Esophagus (tissue), 2 donors: ENCODE measurements around the gene ARSB. TPM values are rescaled to one million over a fixed set of nuclear protein-coding genes. Genes with fewer than 3 reads are reported as not detected.

Experiments used
- H3K27ac ChIP-seq, 2 donors: one replicate each; pipeline ENCODE4 v1.5.1; 2013; ENCODE audit warnings: low read depth in 2 of 2, mild to moderate bottlenecking in 2 of 2, inconsistent platforms in 1 of 2, low read length in 1 of 2, moderate library complexity in 1 of 2
- H3K27me3 ChIP-seq, 2 donors: one replicate each; pipeline ENCODE4 v1.6.1; 2013; ENCODE audit warnings: low read length in 2 of 2, control low read depth in 1 of 2, mild to moderate bottlenecking in 1 of 2; ENCODE audit not compliant: insufficient read depth in 2 of 2, control insufficient read depth in 1 of 2
- H3K36me3 ChIP-seq, 2 donors: one replicate each; pipeline ENCODE4 v1.6.1; 2013; ENCODE audit warnings: low read length in 1 of 2; ENCODE audit not compliant: control insufficient read depth in 2 of 2, insufficient read depth in 2 of 2
- H3K4me1 ChIP-seq, 2 donors: one replicate each; pipeline ENCODE4 v1.6.1; 2013; ENCODE audit warnings: low read length in 1 of 2; ENCODE audit not compliant: control insufficient read depth in 2 of 2, insufficient read depth in 2 of 2
- H3K4me3 ChIP-seq, 2 donors: one replicate each; pipeline ENCODE4 v1.5.1; 2013; ENCODE audit warnings: low read length in 2 of 2, mild to moderate bottlenecking in 2 of 2, low read depth in 1 of 2, moderate library complexity in 1 of 2
- H3K9me3 ChIP-seq, 2 donors: one replicate each; pipeline ENCODE4 v1.6.1; 2013; ENCODE audit warnings: mild to moderate bottlenecking in 2 of 2, low read depth in 1 of 2, low read length in 1 of 2, moderate library complexity in 1 of 2; ENCODE audit not compliant: control insufficient read depth in 2 of 2, insufficient read depth in 1 of 2
- WGBS, 2 donors: extraction: QIAGEN DNeasy Blood & Tissue Kit; methylation state at CpG; one replicate each; pipeline ENCODE4 v1.1.7; 2013; 5-methylcytosine and 5-hydroxymethylcytosine counted together
- polyA plus RNA-seq, 2 donors: library from polyadenylated mRNA; stranded (reverse); fragments of 200-250 nt; gene quantifications; one replicate each; pipeline ENCODE4 v1.2.3, GENCODE V29; 2013
- donor health status: healthy with polysubstance abuse.
- donor health status: Bipolar disorder and iron deficiency.

ARSB gene
- polyA plus RNA-seq, 2 donors, result 0.61 to 1.7 TPM

- 73 to 78% methylated on average over 7 of the region's 7 CpGs for WGBS, 2 donors
- Histone ChIP-seq H3K27me3 (no peaks in the 10 kb centered on the region), H3K27ac (no peak overlapping the region), H3K36me3 (no peaks in the 10 kb centered on the region), H3K4me1 (no peaks in the 10 kb centered on the region), H3K4me3 (no peak overlapping the region), H3K9me3 (no peaks in the 10 kb centered on the region)
Observed at GRCh38 chr5:78747705-78748359, 237.3 kb downstream of the ARSB start.

- 68 to 74% methylated on average over 10 of the region's 10 CpGs for WGBS, 2 donors
- H3K27ac ChIP-seq, result no peak overlapping the region
Observed at GRCh38 chr5:78747055-78747454, 238.1 kb downstream of the ARSB start.

GRCh38 chr5:78746021-78746770 lies 238.9 kb downstream of the ARSB start:
- no peaks in the 10 kb centered on the region for H3K27me3 ChIP-seq
- H3K36me3 ChIP-seq, result no peaks in the 10 kb centered on the region
- H3K4me3 ChIP-seq, result no peak overlapping the region
- H3K27ac ChIP-seq, result no peak overlapping the region
- 67 to 70% methylated on average over 6 of the region's 6 CpGs for WGBS, 2 donors
- H3K9me3 ChIP-seq, result no peaks in the 10 kb centered on the region
- H3K4me1 ChIP-seq, result no peaks in the 10 kb centered on the region

More at GRCh38 chr5:78747055-78747454, 238.1 kb downstream of the ARSB start:
- Histone ChIP-seq H3K4me3 (no peak overlapping the region), H3K36me3 (no peaks in the 10 kb centered on the region), H3K4me1 (no peaks in the 10 kb centered on the region), H3K27me3 (no peaks in the 10 kb centered on the region), H3K9me3 (no peaks in the 10 kb centered on the region)

- H3K36me3 ChIP-seq, result no peaks in the 10 kb centered on the region
- no peaks in the 10 kb centered on the region for H3K9me3 ChIP-seq
- H3K27me3 ChIP-seq, result no peaks in the 10 kb centered on the region
- no peak overlapping the region for H3K27ac ChIP-seq
- H3K4me3 ChIP-seq, result no peak overlapping the region
- 69 to 76% methylated on average over 3 of the region's 3 CpGs for WGBS, 2 donors
- no peaks in the 10 kb centered on the region for H3K4me1 ChIP-seq
Observed at GRCh38 chr5:78744951-78745534, 240.1 kb downstream of the ARSB start.

GRCh38 chr5:78741019-78741418 lies 244.1 kb downstream of the ARSB start:
- Histone ChIP-seq H3K4me3 (no peak overlapping the region), H3K27ac (no peak overlapping the region), H3K27me3 (no peaks in the 10 kb centered on the region), H3K36me3 (no peaks in the 10 kb centered on the region), H3K9me3 (no peaks in the 10 kb centered on the region), H3K4me1 (no peaks in the 10 kb centered on the region)
- 89 to 90% methylated on average over 1 of the region's 1 CpG for WGBS, 2 donors

- Histone ChIP-seq H3K4me1 (no peaks in the 10 kb centered on the region), H3K27ac (no peak overlapping the region), H3K9me3 (no peaks in the 10 kb centered on the region), H3K4me3 (no peak overlapping the region), H3K36me3 (no peaks in the 10 kb centered on the region), H3K27me3 (no peaks in the 10 kb centered on the region)
- WGBS, 2 donors, result 54 to 56% methylated on average over 4 of the region's 4 CpGs
Observed at GRCh38 chr5:78738693-78739300, 246.3 kb downstream of the ARSB start.

GRCh38 chr5:78738104-78738503 lies 247.0 kb downstream of the ARSB start:
- no peak overlapping the region for H3K27ac ChIP-seq
- 96 to 99% methylated on average over 3 of the region's 3 CpGs for WGBS, 2 donors

GRCh38 chr5:78735834-78736463 lies 249.2 kb downstream of the ARSB start:
- Histone ChIP-seq H3K36me3 (no peaks in the 10 kb centered on the region), H3K4me3 (no peak overlapping the region), H3K27ac (no peak overlapping the region), H3K9me3 (no peaks in the 10 kb centered on the region), H3K4me1 (no peaks in the 10 kb centered on the region), H3K27me3 (no peaks in the 10 kb centered on the region)
- WGBS, 2 donors, result 92 to 100% methylated on average over 4 of the region's 4 CpGs

More at GRCh38 chr5:78738104-78738503, 247.0 kb downstream of the ARSB start:
- Histone ChIP-seq H3K4me3 (no peak overlapping the region), H3K9me3 (no peaks in the 10 kb centered on the region), H3K4me1 (no peaks in the 10 kb centered on the region), H3K36me3 (no peaks in the 10 kb centered on the region), H3K27me3 (no peaks in the 10 kb centered on the region)

GRCh38 chr5:78734950-78735349 lies 250.2 kb downstream of the ARSB start:
- 95 to 97% methylated on average over 2 of the region's 2 CpGs for WGBS, 2 donors
- H3K27ac ChIP-seq, result no peak overlapping the region
- no peaks in the 10 kb centered on the region for H3K36me3 ChIP-seq
- no peaks in the 10 kb centered on the region for H3K9me3 ChIP-seq
- H3K4me3 ChIP-seq, result no peak overlapping the region
- H3K4me1 ChIP-seq, result no peaks in the 10 kb centered on the region
- H3K27me3 ChIP-seq, result no peaks in the 10 kb centered on the region
